ENCODE measurements around the gene DNAH3. TPM values are rescaled to one million over a fixed set of nuclear protein-coding genes. Genes with fewer than 3 reads are reported as not detected.

Gene DNAH3
- total RNA-seq, 4 donors from 2014 or later = 0.72 to 1.8 (median 1.4) TPM

- DNase-seq (ENCODE audit: low spot score in 2 of 2) = no peak
- no peak overlapping the region for H3K4me3 ChIP-seq (ENCODE audit: low read depth, poor library complexity, severe bottlenecking)
- no peak for TF ChIP-seq POLR2A (IDR thresholded peaks at IDR 0.05)
- no peak for TF ChIP-seq CTCF (IDR thresholded peaks at IDR 0.05)
- WGBS, 2 donors = 61 to 63% methylated on average over 6 of the region's 6 CpGs
- intact Hi-C loops (cut with DNase I; ENCODE audit: low total_unique reads) = loop anchor here (10.0 kb wide), 1 partner anchor 1292 kb away; no protein-coding TSS in a partner anchor
Measured at GRCh38 chr16:20902426-20902825, 248.2 kb downstream of the DNAH3 start.

GRCh38 chr16:20901436-20902112 is 249.1 kb downstream of the DNAH3 start:
- intact Hi-C loops (cut with DNase I; ENCODE audit: low total_unique reads) = loop anchor here (10.0 kb wide), 1 partner anchor 1293 kb away; no protein-coding TSS in a partner anchor
- no peak for TF ChIP-seq POLR2A (IDR thresholded peaks at IDR 0.05)
- TF ChIP-seq CTCF (IDR thresholded peaks at IDR 0.05) = no peak
- 26% methylated on average over 27 of the region's 27 CpGs for WGBS, 2 donors
- H3K4me3 ChIP-seq (ENCODE audit: low read depth, poor library complexity, severe bottlenecking) = peak overlapping the region; percentile 55
- peak; percentile 59 to 91 for DNase-seq (ENCODE audit: low spot score in 2 of 2)

- WGBS, 2 donors = 0% methylated on average over 20 of the region's 20 CpGs
- TF ChIP-seq POLR2A (IDR thresholded peaks at IDR 0.05) = no peak
- no peak for TF ChIP-seq CTCF (IDR thresholded peaks at IDR 0.05)
- no peak for DNase-seq (ENCODE audit: low spot score in 2 of 2)
- intact Hi-C loops (cut with DNase I; ENCODE audit: low total_unique reads) = loop anchor here (10.0 kb wide), 1 partner anchor 1294 kb away; no protein-coding TSS in a partner anchor
- peak overlapping the region; percentile 55 for H3K4me3 ChIP-seq (ENCODE audit: low read depth, poor library complexity, severe bottlenecking)
Measured at GRCh38 chr16:20901068-20901435, 249.6 kb downstream of the DNAH3 start.

GRCh38 chr16:20900299-20901067 is 250.2 kb downstream of the DNAH3 start, which contains the start of the genes DCUN1D3 and LYRM1:
DCUN1D3 (minus strand) TSS chr16:20900358; CDS start chr16:20862538, 37,820 bp downstream.
LYRM1 (plus strand) TSS chr16:20900771; CDS start chr16:20915556, 14,785 bp downstream.
- intact Hi-C loops (cut with DNase I; ENCODE audit: low total_unique reads) = loop anchor here (10.0 kb wide), 1 partner anchor 1294 kb away; no protein-coding TSS in a partner anchor
- TF ChIP-seq CTCF (IDR thresholded peaks at IDR 0.05) = no peak
- TF ChIP-seq POLR2A (IDR thresholded peaks at IDR 0.05) = peak in 1 of 2 donors; percentile 58
- 0% methylated on average over 55 to 62 of the region's 62 CpGs for WGBS, 2 donors
- H3K4me3 ChIP-seq (ENCODE audit: low read depth, poor library complexity, severe bottlenecking) = peak within 1 kb of the TSS; percentile 55
- DNase-seq (ENCODE audit: low spot score in 2 of 2) = peak; percentile 96 to 99

GRCh38 chr16:20899477-20900298 is 251.0 kb downstream of the DNAH3 start:
- 0 to 1% methylated on average over 23 of the region's 23 CpGs for WGBS, 2 donors
- H3K4me3 ChIP-seq (ENCODE audit: low read depth, poor library complexity, severe bottlenecking) = peak overlapping the region; percentile 55
- intact Hi-C loops (cut with DNase I; ENCODE audit: low total_unique reads) = loop anchor here (10.0 kb wide), 1 partner anchor 1295 kb away; no protein-coding TSS in a partner anchor
- no peak for TF ChIP-seq POLR2A (IDR thresholded peaks at IDR 0.05)
- no peak for TF ChIP-seq CTCF (IDR thresholded peaks at IDR 0.05)
- peak in 1 of 2 donors; percentile 89 for DNase-seq (ENCODE audit: low spot score in 2 of 2)
